ENCODE measurements around the gene TOMM34.

GRCh38 chr20:44930517-44931168 is 29.6 kb downstream of the TOMM34 start:
- TF ChIP-seq EZH2 (IDR thresholded peaks at IDR 0.05; ENCODE audit: insufficient read depth, poor library complexity, severe bottlenecking): no peak
- no peak for TF ChIP-seq EZH2phosphoT487 (IDR thresholded peaks at IDR 0.05; ENCODE audit: insufficient read depth, low read depth)
